GM19239 (cell line): Measurements from ENCODE around the gene GSDME.

Experiments used
- DNase-seq: peaks from one replicate; pipeline ENCODE4 v3.0.0; 2011; ENCODE audit warnings: low spot score; ENCODE audit not compliant: insufficient read length
- FAIRE-seq: peaks from 2 replicates; lab custom pipeline; 2011; peaks lifted over from hg19 to GRCh38; lab: Jason Lieb, UNC

Gene GSDME

GRCh38 chr7:24665564-24666294 is 91.5 kb downstream of the GSDME start:
- FAIRE-seq (peak; percentile 86), DNase-seq (no peak)

GRCh38 chr7:24660546-24660945 is 96.7 kb downstream of the GSDME start:
- FAIRE-seq: peak; percentile 8
- no peak for DNase-seq

- FAIRE-seq (peak; percentile 92), DNase-seq (no peak)
Observed at GRCh38 chr7:24659505-24659904, 97.8 kb downstream of the GSDME start.

GRCh38 chr7:24657980-24658379 is 99.3 kb downstream of the GSDME start:
- DNase-seq: no peak
- no peak for FAIRE-seq

- DNase-seq (no peak), FAIRE-seq (no peak)
Observed at GRCh38 chr7:24656608-24657007, 100.7 kb downstream of the GSDME start.

GRCh38 chr7:24654305-24654704 is 103.0 kb downstream of the GSDME start:
- FAIRE-seq (no peak), DNase-seq (no peak)

GRCh38 chr7:24653316-24654085 is 103.8 kb downstream of the GSDME start:
- peak; percentile 85 for FAIRE-seq
- no peak for DNase-seq

GRCh38 chr7:24652251-24652939 is 104.9 kb downstream of the GSDME start:
- FAIRE-seq (peak; percentile 75), DNase-seq (no peak)
